H7 (cell line): ENCODE results near the gene RNASET2. TPM values are rescaled to one million over a fixed set of nuclear protein-coding genes. Genes with fewer than 3 reads are reported as not detected.

Experiments used
- DNase-seq: peaks from one replicate; pipeline ENCODE4 v3.0.0; 2012
- H3K27me3 ChIP-seq: 2 replicates; pipeline ENCODE4 v1.6.0; 2011; ENCODE audit warnings: mild to moderate bottlenecking, low read length; ENCODE audit not compliant: control insufficient read depth, insufficient read depth
- H3K36me3 ChIP-seq: replicated peaks from 2 replicates; pipeline ENCODE4 v1.5.1; 2011; ENCODE audit warnings: low read length; ENCODE audit not compliant: control insufficient read depth, insufficient read depth
- H3K4me3 ChIP-seq: 2 replicates; pipeline ENCODE4 v1.5.1; 2011; ENCODE audit warnings: low read depth, mild to moderate bottlenecking, control low read depth, low read length, moderate library complexity; ENCODE audit not compliant: insufficient read depth
- total RNA-seq: library from RNA; depleted of rRNA; stranded (reverse); fragments of >200 nt; shearing (Covaris generic); gene quantifications from 2 replicates; pipeline ENCODE4 v1.2.3, GENCODE V29; 2014

RNASET2 gene
- total RNA-seq, 1 experiment from 2014 or later, result 27.8 TPM

DNA sequence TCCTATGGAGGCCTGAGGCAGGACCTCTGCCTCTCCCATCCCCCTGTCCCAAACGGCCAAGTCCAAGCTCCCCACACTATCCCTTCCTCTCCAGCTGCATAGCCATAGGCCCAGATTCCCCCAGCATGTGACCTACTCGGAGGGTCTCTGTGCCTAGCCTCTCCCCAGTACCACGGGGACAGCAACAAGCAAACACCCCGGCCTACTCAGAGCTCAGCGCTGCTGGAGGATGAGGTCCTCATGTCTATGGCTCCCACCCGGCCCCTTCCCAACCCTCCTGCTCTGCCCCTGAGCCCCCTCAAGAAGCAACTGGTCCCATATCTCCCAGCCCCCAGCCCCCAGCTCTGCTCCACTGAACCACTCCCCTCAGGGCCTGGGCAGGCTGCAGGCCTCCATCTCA is 24.2 kb downstream of the RNASET2 start:
- no peaks in the 10 kb centered on the region; the same call in none of the 2 replicates for H3K36me3 ChIP-seq
- H3K27me3 ChIP-seq, result no peaks in the 10 kb centered on the region

DNA sequence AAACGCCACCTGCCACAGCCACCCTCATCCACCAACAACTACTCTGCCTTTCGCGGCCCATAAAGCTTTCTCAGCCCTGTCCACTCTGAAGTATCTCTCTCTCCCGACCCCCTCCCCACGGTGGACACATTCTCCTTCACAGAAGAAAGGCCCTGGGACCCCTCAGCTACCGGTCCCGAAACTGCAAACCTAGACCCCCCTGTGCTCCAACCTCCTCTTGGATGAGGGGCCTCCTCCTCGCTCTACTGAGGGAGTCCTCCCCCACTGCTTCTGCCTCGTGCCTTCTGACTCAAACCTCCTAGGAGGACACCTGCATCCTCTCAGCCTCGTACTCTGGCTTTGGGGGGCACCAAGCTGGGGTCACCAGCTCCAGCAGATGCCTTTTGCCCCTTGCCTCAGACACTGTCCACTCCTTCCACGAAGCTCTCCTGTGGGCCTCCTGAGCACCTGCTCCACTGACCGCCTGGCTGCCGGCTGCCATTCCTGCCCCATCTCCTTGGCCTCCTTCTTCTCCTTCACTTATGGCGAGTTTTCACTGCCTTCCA is 24.9 kb downstream of the RNASET2 start:
- Histone ChIP-seq H3K36me3 (no peaks in the 10 kb centered on the region; the same call in none of the 2 replicates), H3K4me3 (no peak overlapping the region), H3K27me3 (no peaks in the 10 kb centered on the region)
- DNase-seq, result no peak

More for the DNA sequence above, 24.2 kb downstream of the RNASET2 start:
- DNase-seq, result no peak
- no peak overlapping the region for H3K4me3 ChIP-seq

DNA sequence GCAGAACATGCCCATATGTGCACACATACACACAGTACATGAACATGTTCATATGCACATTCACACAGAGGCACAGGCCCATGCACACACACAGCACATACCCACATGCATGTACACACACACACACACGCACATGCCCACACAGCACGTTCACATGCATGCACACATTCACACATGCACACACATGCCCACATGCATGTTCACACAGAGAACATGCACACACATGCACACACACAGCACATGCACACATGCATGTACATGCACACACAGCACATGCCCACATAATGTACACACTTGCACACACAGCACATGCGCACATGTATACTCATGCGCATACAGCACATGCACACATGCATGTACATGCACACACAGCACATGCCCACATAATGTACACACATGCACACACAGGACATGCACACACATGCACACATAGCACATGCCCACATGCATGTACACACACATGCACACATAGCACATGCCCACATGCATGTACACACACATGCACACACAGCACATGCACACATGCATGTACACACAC is 25.9 kb downstream of the RNASET2 start:
- H3K36me3 ChIP-seq, result no peaks in the 10 kb centered on the region; the same call in none of the 2 replicates
- H3K27me3 ChIP-seq, result no peaks in the 10 kb centered on the region
- no peak for DNase-seq
- H3K4me3 ChIP-seq, result no peak overlapping the region

DNA sequence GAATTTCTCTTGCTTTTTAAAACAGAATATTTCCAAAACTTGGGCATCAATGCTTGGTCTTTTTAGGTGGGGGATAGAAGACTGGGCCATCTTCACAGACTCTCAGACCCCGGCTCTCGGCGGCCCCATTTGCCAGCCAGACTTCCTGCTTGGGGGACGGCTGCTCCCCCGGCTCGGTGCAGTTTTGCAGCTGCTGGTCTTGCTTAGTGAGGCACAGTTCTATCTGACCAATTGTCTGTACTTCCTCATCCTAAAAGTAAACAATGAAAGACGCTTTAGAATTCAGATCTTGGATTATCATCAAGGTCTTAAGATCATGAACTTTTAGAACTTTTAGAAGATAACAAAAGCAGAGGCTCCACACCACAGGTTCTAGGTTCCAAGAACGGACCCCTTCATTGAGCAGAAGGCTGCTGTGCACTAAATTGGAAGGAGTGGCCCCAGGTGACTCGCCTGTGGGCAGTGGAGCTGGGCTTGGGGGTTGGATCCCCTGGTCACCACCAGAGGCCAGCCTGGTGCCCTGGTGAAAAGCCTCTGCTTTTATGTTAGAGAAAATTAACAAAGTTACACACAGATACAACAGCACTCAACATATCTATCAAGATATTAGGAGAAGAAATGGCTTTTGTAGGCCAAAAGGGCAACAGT is 26.7 kb downstream of the RNASET2 start:
- Histone ChIP-seq H3K27me3 (no peaks in the 10 kb centered on the region), H3K36me3 (no peaks in the 10 kb centered on the region; the same call in none of the 2 replicates), H3K4me3 (no peak overlapping the region)
- no peak for DNase-seq

DNA sequence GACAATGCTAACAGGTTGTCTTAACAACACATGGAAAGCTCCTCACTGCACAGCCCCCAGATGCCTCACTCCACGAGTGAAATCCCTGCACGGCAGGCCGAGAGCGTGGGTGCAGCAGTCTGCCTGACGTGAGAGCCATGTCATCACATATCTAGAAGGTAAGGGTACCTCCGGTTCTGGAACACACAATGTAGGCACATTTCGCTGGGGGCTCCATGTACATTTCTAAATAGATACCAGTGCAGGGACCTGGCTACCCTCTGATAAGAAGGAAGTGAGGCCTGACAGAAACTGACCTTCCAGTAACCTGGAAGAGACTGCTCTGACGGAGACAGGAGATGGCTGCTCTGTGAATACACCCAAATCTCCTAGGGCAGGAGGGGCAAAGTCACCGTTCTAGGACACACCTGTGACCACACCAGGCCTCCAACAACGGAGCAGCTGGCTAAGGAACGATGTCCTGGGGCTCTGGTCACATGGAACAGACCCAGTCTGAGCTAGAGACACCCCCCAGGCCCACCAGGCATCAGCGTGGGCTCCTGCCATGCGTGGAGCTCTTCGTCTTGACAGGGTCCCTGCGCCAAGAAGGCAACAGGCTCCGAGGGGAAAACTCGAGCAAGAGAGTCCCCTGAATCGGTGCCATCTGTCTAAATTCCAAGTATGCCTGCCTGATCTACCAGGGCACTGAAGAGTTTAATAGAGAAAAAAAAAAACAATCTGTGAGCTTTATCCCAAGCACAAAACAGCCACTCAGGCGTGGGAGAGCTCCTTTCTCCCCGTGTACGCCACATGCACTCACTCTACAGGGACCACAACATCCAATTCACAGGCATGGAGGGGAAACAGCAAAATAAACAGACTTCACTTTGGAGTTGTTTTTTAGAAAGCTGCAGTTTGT is 27.5 kb downstream of the RNASET2 start:
- H3K36me3 ChIP-seq, result no peaks in the 10 kb centered on the region; the same call in none of the 2 replicates
- DNase-seq, result no peak
- no peak overlapping the region for H3K4me3 ChIP-seq
- no peaks in the 10 kb centered on the region for H3K27me3 ChIP-seq

DNA sequence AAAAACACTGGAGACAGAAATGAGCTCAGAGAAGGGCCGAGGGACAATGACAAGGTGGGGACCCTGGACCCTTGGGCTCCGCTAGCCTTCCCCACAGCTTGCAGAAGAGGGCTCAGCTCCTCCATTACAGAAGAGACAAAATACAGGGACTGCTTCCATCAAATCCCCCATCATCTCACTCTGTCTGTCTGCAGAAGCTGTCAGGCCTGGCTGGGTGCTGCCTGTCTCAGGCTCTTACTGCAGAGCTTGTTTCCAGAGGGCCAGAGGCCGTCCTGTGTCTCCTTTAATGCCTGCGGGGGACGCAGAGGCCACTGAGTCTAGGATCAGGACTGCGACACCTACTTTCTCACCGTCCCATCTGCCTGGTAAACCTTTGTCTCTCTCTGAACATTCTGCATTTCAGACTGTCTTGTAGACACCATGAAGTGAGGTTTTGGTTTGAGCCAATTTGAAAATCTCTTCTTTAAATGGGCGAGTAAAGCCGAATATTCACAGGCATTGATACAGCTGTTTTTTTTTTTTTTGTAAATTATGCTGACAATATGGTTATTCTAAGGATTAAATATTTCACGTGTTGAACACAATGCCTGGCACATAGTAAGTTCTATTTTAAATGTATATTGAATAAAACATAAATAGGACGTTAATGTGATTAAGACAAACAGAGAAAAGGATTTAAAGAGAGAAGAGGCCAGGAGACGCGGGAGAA is 28.3 kb downstream of the RNASET2 start:
- Histone ChIP-seq H3K4me3 (no peak overlapping the region), H3K27me3 (no peaks in the 10 kb centered on the region), H3K36me3 (no peaks in the 10 kb centered on the region; the same call in none of the 2 replicates)
- DNase-seq, result no peak

DNA sequence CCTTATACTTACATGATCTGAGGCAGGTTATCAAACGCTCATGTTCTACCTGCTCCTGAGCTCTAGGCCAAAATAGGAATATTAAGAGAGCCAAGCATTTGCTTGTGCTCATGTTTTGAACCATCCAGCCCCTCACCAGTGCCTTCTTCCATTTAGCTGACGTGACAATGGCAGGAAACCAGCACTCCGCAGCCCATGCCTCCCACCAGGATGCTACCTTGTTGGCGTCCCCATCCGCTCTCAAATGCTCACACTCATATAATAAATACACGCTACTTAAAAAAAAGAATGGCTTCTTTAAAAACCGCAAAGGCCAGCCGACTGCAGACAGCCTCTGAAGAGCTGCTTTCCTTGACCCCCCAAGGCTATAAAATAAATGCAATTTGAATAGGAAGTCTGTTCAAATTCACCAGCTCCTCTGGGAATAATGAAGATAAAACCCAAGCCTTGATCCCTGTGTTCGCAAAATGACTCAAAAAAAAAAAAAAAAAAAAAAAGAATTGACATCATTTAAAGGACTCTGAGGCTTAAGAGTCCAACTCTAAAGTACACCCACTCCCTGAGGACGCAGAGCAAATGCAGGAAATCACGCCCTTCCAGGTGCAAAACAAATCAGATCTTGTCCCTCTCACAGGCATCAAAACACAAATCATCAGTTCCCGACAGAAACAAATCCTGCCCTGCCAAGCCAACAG is 29.0 kb downstream of the RNASET2 start:
- H3K27me3 ChIP-seq, result no peaks in the 10 kb centered on the region
- DNase-seq, result no peak
- no peak overlapping the region for H3K4me3 ChIP-seq
- no peaks in the 10 kb centered on the region; the same call in none of the 2 replicates for H3K36me3 ChIP-seq

DNA sequence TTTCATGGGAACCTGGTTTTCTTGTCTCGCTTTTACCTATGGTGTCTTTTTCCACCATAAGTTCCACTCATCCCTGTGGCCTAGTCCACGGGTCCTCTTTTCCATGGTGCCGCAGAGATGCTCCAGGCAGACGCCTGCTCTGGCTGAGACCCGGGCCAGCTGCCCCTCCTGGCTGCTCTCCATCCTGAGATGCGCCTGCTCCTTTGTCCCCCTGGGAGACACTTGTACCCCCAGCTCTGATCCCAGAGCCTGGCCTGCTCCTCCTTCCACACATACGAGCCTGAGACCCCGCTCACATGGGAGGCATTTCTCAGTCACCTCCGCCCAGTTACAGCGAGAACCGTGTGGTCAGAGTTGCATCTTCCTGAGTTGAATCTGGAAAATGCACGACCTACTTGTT is 29.6 kb downstream of the RNASET2 start:
- H3K36me3 ChIP-seq, result no peaks in the 10 kb centered on the region; the same call in none of the 2 replicates
- no peak for DNase-seq
- no peak overlapping the region for H3K4me3 ChIP-seq
- H3K27me3 ChIP-seq, result no peaks in the 10 kb centered on the region

DNA sequence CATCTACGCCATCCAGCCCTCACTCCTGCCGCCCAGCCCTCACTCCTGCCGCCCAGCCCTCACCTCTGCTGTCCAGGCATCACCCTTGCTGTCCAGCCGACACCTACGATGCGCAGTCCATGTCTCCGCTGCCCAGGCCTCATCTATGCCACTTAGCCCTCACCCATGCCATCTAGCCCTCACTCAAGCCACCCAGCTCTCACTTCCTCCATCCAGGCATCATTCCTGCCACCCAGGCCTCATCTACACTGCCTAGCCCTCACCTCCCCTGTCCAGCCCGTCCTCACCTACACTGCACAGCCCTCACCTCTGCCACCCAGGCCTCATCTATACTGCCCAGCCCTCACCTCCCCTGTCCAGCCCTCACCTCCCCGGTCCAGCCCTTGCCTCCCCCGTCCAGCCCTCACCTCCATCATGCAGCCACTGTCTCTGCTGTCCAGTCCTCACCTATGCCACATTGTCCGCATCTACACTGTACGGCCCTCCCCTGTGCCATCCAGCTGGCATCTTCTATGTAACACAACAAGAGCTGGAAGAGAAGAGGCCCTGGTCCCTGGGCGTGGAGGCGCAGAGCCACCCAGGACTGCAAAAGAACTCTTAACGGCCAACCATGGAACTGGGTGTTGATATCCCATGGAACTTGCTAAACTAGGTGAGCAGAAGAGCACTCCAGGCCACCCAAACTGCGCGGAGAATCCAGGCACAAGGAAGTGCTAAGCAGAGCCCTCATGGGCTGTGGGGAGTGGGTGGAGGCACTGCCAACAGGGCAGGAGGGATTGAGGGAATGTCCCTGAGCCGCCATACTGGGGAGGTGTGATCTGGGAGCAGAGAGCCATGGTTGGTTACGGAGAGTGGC is 31.0 kb downstream of the RNASET2 start:
- no peak for DNase-seq
- H3K27me3 ChIP-seq, result no peaks in the 10 kb centered on the region
- H3K4me3 ChIP-seq, result no peak overlapping the region
- H3K36me3 ChIP-seq, result no peaks in the 10 kb centered on the region; the same call in none of the 2 replicates

DNA sequence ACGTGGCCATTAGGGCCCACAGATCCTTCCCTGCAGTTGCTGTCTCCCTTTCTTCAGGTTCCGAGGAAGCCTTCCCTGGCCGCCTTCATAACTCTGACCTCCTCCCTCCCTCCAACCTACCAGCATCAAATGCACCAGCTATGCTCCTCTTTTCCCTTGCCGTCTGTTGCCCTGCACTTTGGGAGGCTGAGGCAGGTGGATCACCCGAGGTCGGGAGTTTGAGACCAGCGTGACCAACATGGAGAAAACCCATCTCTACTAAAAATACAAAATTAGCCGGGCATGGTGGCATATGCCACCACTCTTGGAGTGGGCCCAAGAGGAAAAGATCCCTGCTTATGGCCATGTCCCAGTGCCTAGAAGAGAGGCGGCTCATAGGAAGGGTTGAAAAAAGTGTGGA is 31.8 kb downstream of the RNASET2 start:
- Histone ChIP-seq H3K36me3 (no peaks in the 10 kb centered on the region; the same call in 1 of the 2 replicates), H3K4me3 (no peak overlapping the region), H3K27me3 (no peaks in the 10 kb centered on the region)
- no peak for DNase-seq

DNA sequence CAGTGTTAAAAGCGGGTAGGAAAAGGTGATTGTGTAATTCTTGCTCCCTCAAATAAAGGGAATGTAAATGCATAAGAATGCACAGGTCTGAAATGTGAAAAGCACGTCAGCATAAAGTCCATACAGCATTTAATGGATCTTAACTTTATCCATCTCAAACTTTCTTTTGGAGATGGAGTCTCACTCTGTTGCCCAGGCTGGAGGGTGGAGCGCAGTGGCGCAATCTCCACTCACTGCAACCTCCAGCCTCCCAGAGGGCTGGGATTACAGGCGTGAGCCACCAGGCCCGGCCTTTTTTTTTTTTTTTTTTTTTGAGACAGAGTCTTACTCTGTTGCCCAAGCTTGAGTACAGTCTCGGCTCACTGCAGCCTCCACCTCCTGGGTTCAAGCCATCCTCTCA is 33.4 kb downstream of the RNASET2 start:
- DNase-seq, result no peak
- H3K36me3 ChIP-seq, result no peaks in the 10 kb centered on the region
- H3K27me3 ChIP-seq, result no peaks in the 10 kb centered on the region
- H3K4me3 ChIP-seq, result no peak overlapping the region

DNA sequence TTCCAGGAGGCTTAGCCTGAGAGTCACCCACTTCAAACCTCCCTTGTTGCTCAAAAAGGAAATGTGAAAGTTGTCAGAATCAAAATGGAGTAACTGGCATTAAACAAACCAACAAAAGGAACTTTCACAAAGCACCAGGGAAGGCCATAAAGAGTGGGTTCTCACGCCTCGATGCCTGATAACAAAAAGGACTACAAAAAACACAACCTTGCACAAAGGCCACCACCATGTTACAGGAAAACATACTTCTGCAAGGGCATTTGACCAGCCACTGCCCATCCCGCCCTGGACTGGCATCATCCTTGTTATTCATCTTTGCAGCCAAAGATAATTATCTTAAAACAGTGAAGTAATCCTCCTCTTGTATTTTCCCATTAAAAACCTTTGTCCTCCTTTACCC is 34.8 kb downstream of the RNASET2 start:
- DNase-seq, result no peak
- no peak overlapping the region for H3K4me3 ChIP-seq
- H3K36me3 ChIP-seq, result no peaks in the 10 kb centered on the region
- no peaks in the 10 kb centered on the region for H3K27me3 ChIP-seq

DNA sequence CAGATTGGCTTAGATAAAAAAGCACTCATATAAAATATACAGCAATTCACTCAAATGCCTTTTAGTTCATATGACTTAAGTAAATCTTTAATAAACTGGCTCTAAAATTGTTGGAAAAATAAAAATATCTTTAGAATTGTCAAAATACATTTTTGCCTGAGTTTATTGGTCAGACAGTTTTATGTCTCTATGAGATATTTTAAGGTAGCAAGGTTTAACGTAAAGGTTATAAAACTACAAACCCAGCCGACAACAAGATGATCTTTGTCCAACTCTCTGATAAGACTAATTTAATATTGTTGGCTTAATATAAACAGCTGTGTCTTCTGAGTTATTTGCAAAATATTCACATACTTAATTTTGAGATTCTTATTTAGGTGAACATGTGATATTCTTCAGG is 39.5 kb downstream of the RNASET2 start:
- no peaks in the 10 kb centered on the region for H3K36me3 ChIP-seq
- H3K27me3 ChIP-seq, result no peaks in the 10 kb centered on the region
- H3K4me3 ChIP-seq, result no peak overlapping the region
- no peak for DNase-seq
